ENCODE results near the gene DDX54.
"Not testable (repeated sequence)": the region's sequence is repeated elsewhere in the genome, so short reads cannot be mapped to it uniquely, and the experiment has no call there.

Gene DDX54

DNA sequence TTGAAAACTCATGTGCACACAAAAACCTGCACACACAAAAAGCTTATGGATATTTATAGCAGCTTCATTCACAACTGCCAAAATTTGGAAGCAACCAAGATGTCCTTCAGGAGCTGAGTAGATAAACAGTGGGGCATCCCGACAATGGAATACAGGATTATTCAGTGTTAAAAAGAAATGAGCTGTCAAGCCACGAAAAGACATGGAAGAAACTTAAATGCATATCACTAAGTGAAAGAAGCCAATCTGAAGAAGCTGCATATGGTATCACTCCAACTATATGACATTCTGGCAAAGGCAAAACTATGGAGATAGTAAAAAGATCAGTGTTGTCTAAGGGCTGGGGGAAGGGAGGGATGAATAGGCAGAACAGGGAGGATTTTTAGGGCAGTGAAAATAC is 30.7 kb upstream of the DDX54 start:
- DNase-seq (ENCODE audit: low read depth in 2 of 2): no peak

GRCh38 chr12:113214895-113215400 is 29.7 kb upstream of the DDX54 start:
- DNase-seq (ENCODE audit: low read depth in 2 of 2): no peak

- DNase-seq (ENCODE audit: low read depth in 2 of 2): no peak
These were observed 25.9 kb upstream of the DDX54 start for GRCh38 chr12:113211160-113211559.

GRCh38 chr12:113208041-113208934 is 23.0 kb upstream of the DDX54 start:
- no peak for DNase-seq (ENCODE audit: low read depth in 2 of 2)

DNA sequence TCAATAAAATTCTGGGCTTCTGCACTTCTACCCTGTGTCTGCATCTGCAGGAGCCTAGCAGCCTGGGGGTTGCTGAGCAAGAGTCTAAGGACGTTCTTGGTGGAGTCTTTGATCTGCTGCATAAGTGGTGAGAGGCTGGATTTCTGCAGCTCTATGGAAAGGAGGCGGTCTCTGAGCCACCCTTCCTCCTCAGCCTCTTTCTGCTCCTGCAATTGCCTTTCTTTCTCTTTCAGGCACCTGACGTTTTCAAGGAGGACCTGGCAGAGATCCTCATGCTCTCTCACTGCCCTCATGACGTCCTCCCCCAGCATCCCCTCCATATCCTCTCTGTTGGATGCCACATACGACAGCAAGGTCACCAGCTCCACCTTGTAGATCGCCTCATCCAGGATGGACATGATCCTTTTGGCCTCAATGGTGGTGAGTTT is 22.3 kb upstream of the DDX54 start:
- no peak for DNase-seq (ENCODE audit: low read depth in 2 of 2)

- DNase-seq (ENCODE audit: low read depth in 2 of 2): not testable (repeated sequence)
These were observed 21.5 kb upstream of the DDX54 start for GRCh38 chr12:113206802-113207201.

DNA sequence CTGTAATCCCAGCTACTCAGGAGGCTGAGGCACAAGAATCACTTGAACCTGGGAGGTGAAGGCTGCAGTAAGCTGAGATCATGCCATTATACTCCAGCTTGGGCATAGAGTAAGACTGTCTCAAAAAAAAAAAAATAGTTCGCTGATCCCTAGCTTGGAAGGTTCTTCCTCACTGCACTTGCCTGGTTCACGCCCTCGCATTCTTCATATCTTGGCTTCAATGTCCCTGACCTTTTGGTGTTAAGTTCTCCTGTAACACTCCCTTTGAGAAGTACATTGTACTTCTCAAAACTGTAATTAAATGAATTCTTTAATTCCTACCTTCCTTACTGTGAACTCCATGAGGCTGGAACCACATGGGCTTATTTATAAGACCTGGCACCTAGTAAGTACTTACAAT is 19.5 kb upstream of the DDX54 start:
- DNase-seq (ENCODE audit: low read depth in 2 of 2): no peak

DNA sequence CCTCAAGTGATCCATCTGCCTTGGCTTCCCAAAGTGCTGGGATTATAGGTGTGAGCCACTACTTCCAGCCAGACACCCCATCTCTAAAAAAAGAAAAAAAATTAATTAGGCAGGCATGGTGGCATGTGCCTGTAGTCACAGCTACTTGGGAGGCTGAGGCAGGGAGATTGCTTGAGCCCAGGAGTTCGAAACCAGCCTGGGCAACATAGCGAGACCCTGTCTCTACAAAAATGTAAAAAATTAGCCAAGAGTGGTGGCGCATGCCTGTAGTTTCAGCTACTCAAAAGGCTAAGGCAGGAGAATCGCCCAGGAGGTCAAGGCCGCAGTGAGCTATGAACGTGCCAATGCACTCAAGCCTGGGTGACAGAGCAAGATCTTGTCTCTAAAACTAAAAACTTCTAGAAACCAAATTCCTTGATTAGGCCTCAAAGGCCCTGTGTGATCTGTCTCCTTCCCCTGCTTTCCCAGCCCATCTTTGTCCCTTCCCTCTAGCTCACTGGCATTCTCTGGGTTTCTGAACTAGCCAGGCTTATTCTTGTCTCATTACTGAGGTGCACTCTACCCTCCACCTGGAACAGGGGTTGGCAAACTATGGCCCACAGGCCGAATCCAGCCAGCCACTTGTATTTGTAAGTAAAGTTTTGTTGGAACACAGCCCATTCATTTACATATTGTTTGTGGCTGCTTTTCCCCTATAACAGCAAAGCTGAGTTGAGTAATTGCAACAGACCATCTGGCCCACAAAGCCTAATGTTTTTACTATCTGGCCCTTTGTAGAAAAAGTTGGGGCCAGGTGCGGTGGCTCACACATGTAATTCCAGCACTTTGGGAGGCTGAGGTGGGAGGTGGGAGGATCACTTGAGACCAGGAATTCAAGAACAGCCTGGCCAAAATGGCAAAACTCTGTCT is 18.8 kb upstream of the DDX54 start:
- no peak for DNase-seq (ENCODE audit: low read depth in 2 of 2)

- DNase-seq (ENCODE audit: low read depth in 2 of 2): no peak
These were observed 17.2 kb upstream of the DDX54 start for GRCh38 chr12:113202300-113203075.

GRCh38 chr12:113201187-113202177 is 16.2 kb upstream of the DDX54 start:
- DNase-seq (ENCODE audit: low read depth in 2 of 2): no peak

DNA sequence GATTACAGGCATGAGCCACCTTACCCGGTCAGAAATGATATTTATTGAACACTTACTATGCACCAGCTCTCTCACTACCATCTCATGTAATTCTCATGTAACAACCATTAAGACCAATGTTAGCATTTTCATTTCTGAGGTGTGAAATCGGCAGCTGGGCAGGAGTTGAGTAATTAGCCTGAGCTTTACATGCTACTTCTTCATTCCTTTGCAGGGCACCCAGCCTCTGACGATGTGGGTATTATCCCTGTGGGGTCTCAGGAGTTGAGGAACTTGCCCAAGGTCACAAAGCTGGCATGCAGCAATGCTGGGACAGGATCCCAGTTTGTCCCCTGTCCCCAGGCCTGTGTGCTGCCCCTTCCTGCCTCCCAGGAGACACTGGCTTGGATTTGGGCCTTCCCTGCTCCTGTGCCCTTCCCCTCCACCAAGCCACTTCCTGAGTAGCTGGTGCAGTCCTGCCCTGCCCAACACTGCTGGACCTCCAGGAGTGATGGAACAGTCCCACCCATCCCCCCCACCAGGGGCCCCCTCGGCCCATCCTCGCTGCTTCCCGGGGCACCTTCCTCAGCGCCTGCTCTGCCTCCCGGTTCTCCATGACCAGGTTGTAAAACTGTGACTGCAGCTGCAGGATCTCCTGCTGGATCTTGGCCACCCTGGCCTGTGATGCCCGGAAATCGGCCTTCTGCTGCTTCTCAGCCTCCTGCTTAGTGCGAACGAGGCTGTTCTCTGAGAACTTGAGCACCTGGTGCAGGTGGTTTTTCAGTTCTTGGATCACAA is 14.9 kb upstream of the DDX54 start:
- DNase-seq (ENCODE audit: low read depth in 2 of 2): no peak

- DNase-seq (ENCODE audit: low read depth in 2 of 2): no peak
These were observed 13.0 kb upstream of the DDX54 start for GRCh38 chr12:113198296-113198695.

GRCh38 chr12:113197518-113198077 is 12.3 kb upstream of the DDX54 start:
- no peak for DNase-seq (ENCODE audit: low read depth in 2 of 2)

DNA sequence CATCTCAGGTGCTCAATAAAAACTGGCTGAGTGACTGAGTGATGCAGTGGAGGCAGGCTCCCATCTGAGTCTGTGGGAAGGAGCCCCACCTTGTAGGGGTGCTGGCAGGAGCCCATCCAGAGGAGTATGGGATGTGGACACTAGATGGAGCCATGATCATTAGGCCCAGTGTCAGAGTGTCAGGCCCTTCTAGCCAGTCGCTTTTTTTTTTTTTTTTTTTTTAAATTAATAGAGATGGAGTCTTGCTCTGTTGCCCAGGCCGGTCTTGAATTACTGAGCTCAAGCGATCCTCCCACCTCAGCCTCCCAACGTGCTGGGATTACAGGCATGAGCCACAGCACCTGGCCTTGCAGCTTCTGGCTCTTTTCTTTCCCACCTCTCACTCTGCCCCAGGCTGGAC is 11.7 kb upstream of the DDX54 start:
- DNase-seq (ENCODE audit: low read depth in 2 of 2): no peak

DNA sequence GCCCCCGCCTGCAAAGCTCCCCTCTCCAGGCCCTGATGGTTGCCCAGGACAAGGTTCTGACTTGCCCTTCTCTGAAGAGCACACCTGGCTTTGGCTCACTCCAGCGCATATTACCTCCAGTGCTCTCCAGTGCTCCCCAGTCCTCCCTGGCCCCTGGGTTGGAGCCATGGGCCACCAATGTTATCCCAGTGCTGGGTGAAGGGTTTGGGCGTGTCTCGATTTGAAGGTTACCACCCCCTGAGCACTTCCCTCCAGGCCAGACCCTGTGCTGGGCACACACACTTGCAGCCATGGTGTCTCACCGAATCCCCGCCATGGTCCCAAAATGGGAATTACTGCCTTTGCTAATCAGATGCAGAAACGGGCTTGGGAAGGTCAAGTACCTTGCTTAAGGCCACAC is 11.3 kb upstream of the DDX54 start:
- DNase-seq (ENCODE audit: low read depth in 2 of 2): no peak

GRCh38 chr12:113195598-113195997 is 10.3 kb upstream of the DDX54 start:
- DNase-seq (ENCODE audit: low read depth in 2 of 2): no peak

- no peak for DNase-seq (ENCODE audit: low read depth in 2 of 2)
These were observed 9.7 kb upstream of the DDX54 start for GRCh38 chr12:113194971-113195391.

- no peak for DNase-seq (ENCODE audit: low read depth in 2 of 2)
These were observed 5.9 kb upstream of the DDX54 start for GRCh38 chr12:113191227-113191626.

DNA sequence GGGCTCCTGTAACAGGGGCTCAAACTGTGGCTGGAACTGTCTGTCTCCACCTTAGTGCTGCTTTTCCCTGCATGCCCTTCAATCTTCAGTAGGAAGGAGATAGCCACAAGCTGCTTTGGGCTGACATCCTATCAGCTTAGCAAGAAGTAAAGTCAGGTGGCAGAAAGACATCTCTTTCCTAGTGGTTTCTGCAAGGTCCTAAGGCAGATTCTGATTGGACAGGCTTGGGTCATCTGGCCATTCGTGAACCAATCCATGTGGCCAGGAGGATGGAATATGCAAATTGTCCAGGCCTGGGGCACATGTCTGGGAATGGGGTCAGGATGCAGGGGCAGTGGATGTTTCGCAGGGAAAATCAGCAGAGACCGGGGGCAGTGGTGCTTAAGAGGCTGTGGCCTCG is 5.5 kb upstream of the DDX54 start:
- DNase-seq (ENCODE audit: low read depth in 2 of 2): no peak
